Neuron (in vitro differentiated cells): ENCODE measurements around the gene RAD51C.

Experiments
- H2AFZ ChIP-seq: one replicate; pipeline ENCODE4 v1.6.1; 2013; ENCODE audit warnings: low read depth, mild to moderate bottlenecking, inconsistent platforms, low read length, moderate library complexity
- H3K27me3 ChIP-seq: one replicate; pipeline ENCODE4 v1.6.1; 2013; ENCODE audit warnings: low read length; ENCODE audit not compliant: insufficient read depth
- H3K36me3 ChIP-seq: one replicate; pipeline ENCODE4 v1.6.1; 2013; ENCODE audit warnings: low read length; ENCODE audit not compliant: insufficient read depth
- H3K4me1 ChIP-seq: one replicate; pipeline ENCODE4 v1.6.1; 2013; ENCODE audit warnings: low read length; ENCODE audit not compliant: insufficient read depth
- H3K4me3 ChIP-seq: 2 replicates; pipeline ENCODE4 v1.5.1; 2013; ENCODE audit warnings: mild to moderate bottlenecking, low read length, moderate library complexity
- H3K9me3 ChIP-seq: one replicate; pipeline ENCODE4 v1.6.1; 2013; ENCODE audit warnings: low read length

Gene RAD51C

GRCh38 chr17:58693208-58693607, 806 bp downstream of the RAD51C start:
- Histone ChIP-seq H3K4me3 (peak overlapping the region; percentile 76), H3K4me1 (peaks cover 16% of the 10 kb centered on the region), H3K27me3 (no peaks in the 10 kb centered on the region), H2AFZ (peak overlapping the region; percentile 90), H3K9me3 (no peaks in the 10 kb centered on the region), H3K36me3 (peaks cover 10% of the 10 kb centered on the region)

- Histone ChIP-seq H3K27me3 (no peaks in the 10 kb centered on the region), H3K4me3 (peak overlapping the region; percentile 76), H3K4me1 (peaks cover 16% of the 10 kb centered on the region), H3K36me3 (peaks cover 10% of the 10 kb centered on the region), H2AFZ (no peak overlapping the region), H3K9me3 (no peaks in the 10 kb centered on the region)
Observed at GRCh38 chr17:58693751-58694150, 1.3 kb downstream of the RAD51C start.

GRCh38 chr17:58694302-58694701, 1.9 kb downstream of the RAD51C start:
- no peaks in the 10 kb centered on the region for H3K9me3 ChIP-seq
- peaks cover 10% of the 10 kb centered on the region for H3K36me3 ChIP-seq
- no peak overlapping the region for H2AFZ ChIP-seq
- H3K4me3 ChIP-seq = no peak overlapping the region
- H3K27me3 ChIP-seq = no peaks in the 10 kb centered on the region
- peaks cover 16% of the 10 kb centered on the region for H3K4me1 ChIP-seq

- H3K4me1 ChIP-seq = peaks cover 16% of the 10 kb centered on the region
- H3K4me3 ChIP-seq = no peak overlapping the region
- H2AFZ ChIP-seq = no peak overlapping the region
- no peaks in the 10 kb centered on the region for H3K9me3 ChIP-seq
- H3K27me3 ChIP-seq = no peaks in the 10 kb centered on the region
- peaks cover 15% of the 10 kb centered on the region for H3K36me3 ChIP-seq
Observed at GRCh38 chr17:58694826-58695225, 2.4 kb downstream of the RAD51C start.

- Histone ChIP-seq H3K36me3 (peaks cover 28% of the 10 kb centered on the region), H3K4me1 (no peaks in the 10 kb centered on the region), H3K4me3 (no peak overlapping the region), H3K9me3 (no peaks in the 10 kb centered on the region), H3K27me3 (no peaks in the 10 kb centered on the region), H2AFZ (no peak overlapping the region)
Observed at GRCh38 chr17:58699771-58700170, 7.4 kb downstream of the RAD51C start.

- H3K9me3 ChIP-seq = no peaks in the 10 kb centered on the region
- no peaks in the 10 kb centered on the region for H3K4me1 ChIP-seq
- H3K27me3 ChIP-seq = no peaks in the 10 kb centered on the region
- no peak overlapping the region for H2AFZ ChIP-seq
- no peak overlapping the region for H3K4me3 ChIP-seq
- peaks cover 23% of the 10 kb centered on the region for H3K36me3 ChIP-seq
Observed at GRCh38 chr17:58702045-58702476, 9.7 kb downstream of the RAD51C start.

GRCh38 chr17:58702708-58703107, 10.3 kb downstream of the RAD51C start:
- Histone ChIP-seq H3K4me3 (no peak overlapping the region), H3K27me3 (no peaks in the 10 kb centered on the region), H3K36me3 (peaks cover 23% of the 10 kb centered on the region), H3K4me1 (no peaks in the 10 kb centered on the region), H2AFZ (no peak overlapping the region), H3K9me3 (no peaks in the 10 kb centered on the region)

- no peaks in the 10 kb centered on the region for H3K27me3 ChIP-seq
- peaks cover 23% of the 10 kb centered on the region for H3K36me3 ChIP-seq
- no peak overlapping the region for H3K4me3 ChIP-seq
- H3K9me3 ChIP-seq = no peaks in the 10 kb centered on the region
- no peak overlapping the region for H2AFZ ChIP-seq
- H3K4me1 ChIP-seq = no peaks in the 10 kb centered on the region
Observed at GRCh38 chr17:58703137-58703915, 10.9 kb downstream of the RAD51C start.

- Histone ChIP-seq H2AFZ (no peak overlapping the region), H3K27me3 (no peaks in the 10 kb centered on the region), H3K9me3 (no peaks in the 10 kb centered on the region), H3K4me1 (no peaks in the 10 kb centered on the region), H3K4me3 (no peak overlapping the region), H3K36me3 (peaks cover 23% of the 10 kb centered on the region)
Observed at GRCh38 chr17:58703916-58704286, 11.5 kb downstream of the RAD51C start.

- Histone ChIP-seq H3K9me3 (no peaks in the 10 kb centered on the region), H2AFZ (no peak overlapping the region), H3K4me3 (no peak overlapping the region), H3K36me3 (peaks cover 24% of the 10 kb centered on the region), H3K4me1 (no peaks in the 10 kb centered on the region), H3K27me3 (no peaks in the 10 kb centered on the region)
Observed at GRCh38 chr17:58706351-58707140, 14.1 kb downstream of the RAD51C start.

GRCh38 chr17:58710948-58711552, 18.6 kb downstream of the RAD51C start:
- Histone ChIP-seq H3K36me3 (peaks cover 22% of the 10 kb centered on the region), H3K4me1 (no peaks in the 10 kb centered on the region), H3K4me3 (no peak overlapping the region), H2AFZ (no peak overlapping the region), H3K27me3 (no peaks in the 10 kb centered on the region), H3K9me3 (no peaks in the 10 kb centered on the region)

- no peaks in the 10 kb centered on the region for H3K4me1 ChIP-seq
- no peak overlapping the region for H2AFZ ChIP-seq
- H3K36me3 ChIP-seq = peaks cover 13% of the 10 kb centered on the region
- H3K4me3 ChIP-seq = no peak overlapping the region
- no peaks in the 10 kb centered on the region for H3K9me3 ChIP-seq
- no peaks in the 10 kb centered on the region for H3K27me3 ChIP-seq
Observed at GRCh38 chr17:58722274-58722673, 29.9 kb downstream of the RAD51C start.

- no peaks in the 10 kb centered on the region for H3K27me3 ChIP-seq
- H3K4me1 ChIP-seq = no peaks in the 10 kb centered on the region
- no peak overlapping the region for H3K4me3 ChIP-seq
- no peak overlapping the region for H2AFZ ChIP-seq
- peaks cover 13% of the 10 kb centered on the region for H3K36me3 ChIP-seq
- no peaks in the 10 kb centered on the region for H3K9me3 ChIP-seq
Observed at GRCh38 chr17:58722696-58723095, 30.3 kb downstream of the RAD51C start.
